Fibroblast of the conjunctiva (primary cell): ENCODE data around the gene CDC23.
A peak's percentile ranks its signal among the peaks of the same experiment; 100 is the strongest.
"Not testable (repeated sequence)": the region's sequence is repeated elsewhere in the genome, so short reads cannot be mapped to it uniquely, and the experiment has no call there.

Experiments
- DNase-seq: peaks from one replicate; pipeline ENCODE4 v3.0.0-alpha.2; 2010; ENCODE audit warnings: low read depth

Gene CDC23

GRCh38 chr5:138210985-138211384, 2.1 kb downstream of the CDC23 start:
- DNase-seq, result no peak

GRCh38 chr5:138193859-138194258, 19.3 kb downstream of the CDC23 start:
- DNase-seq, result not testable (repeated sequence)

- DNase-seq, result no peak
Measured at GRCh38 chr5:138192826-138193225, 20.3 kb downstream of the CDC23 start.

DNA sequence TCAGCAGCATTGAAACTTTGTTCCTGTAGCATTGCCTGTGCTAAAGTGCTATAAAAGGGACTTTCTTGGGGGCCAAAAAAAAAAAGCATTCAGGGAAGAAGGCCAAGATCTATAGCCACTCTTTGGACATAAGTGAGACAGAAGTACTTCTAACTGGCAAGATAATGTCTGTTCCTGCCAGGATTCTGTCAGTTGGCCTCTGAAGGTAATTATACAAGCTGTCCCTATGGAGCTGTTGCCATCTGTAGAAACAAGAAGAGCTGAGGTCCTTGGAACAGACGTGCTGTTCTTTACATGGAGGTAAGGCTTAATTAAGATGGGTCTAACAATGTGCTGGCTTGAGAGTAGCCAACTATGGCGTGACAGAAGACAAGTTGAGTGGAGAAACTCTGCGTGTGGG, 24.5 kb downstream of the CDC23 start:
- DNase-seq, result no peak

GRCh38 chr5:138186002-138186447, 27.1 kb downstream of the CDC23 start:
- DNase-seq, result no peak

GRCh38 chr5:138182808-138183207, 30.3 kb downstream of the CDC23 start:
- DNase-seq, result no peak

DNA sequence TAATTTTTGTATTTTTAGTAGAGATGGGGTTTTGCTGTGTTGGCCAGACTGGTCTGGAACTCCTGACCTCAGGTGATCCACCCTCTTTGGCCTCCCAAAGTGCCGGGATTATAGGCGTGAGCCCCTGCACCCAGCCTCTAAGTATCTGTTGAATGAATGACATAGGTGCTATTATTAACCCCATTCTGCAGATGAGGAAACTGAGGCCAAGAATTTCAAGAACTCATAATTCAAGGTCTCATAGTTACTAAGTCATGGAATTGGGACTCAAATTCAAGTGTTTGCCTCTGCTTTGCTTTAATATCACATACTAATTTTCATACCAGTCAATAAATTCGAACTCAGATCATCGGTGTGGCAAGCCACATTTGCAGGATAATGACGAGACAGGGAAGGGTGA, 32.3 kb downstream of the CDC23 start:
- no peak for DNase-seq

- peak; percentile 53 for DNase-seq
Measured at GRCh38 chr5:138180183-138180782, 32.8 kb downstream of the CDC23 start.

DNA sequence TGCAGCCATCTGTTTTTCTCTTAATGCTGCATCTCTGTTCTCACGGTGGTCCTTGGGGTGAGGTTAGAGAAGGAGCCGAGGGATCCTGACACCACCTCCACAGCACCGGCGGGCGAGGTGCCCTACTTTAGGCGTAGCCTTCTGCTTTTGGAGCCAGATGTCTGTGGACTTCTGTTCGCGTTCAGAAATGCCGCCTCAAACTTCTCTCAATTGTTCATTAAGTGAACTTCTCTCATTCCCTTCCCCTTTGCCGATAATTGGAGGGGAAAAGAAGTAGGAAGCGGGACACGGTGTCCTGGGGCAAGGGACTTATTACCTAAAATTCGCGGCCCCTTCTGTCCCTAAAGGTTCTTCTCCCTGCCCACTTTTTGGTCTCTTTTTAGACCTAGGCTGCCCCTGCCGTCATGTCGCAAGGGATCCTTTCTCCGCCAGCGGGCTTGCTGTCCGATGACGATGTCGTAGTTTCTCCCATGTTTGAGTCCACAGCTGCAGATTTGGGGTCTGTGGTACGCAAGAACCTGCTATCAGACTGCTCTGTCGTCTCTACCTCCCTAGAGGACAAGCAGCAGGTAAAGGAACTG, 33.8 kb downstream of the CDC23 start:
- DNase-seq, result no peak

GRCh38 chr5:138178516-138179276, 34.4 kb downstream of the CDC23 start, which contains the start of the genes BRD8 and KIF20A:
BRD8 (minus strand) TSS chr5:138178630; CDS start chr5:138178614, 16 bp downstream.
KIF20A (plus strand) TSS chr5:138179112; CDS start chr5:138179681, 569 bp downstream.
- peak; percentile 96 for DNase-seq

DNA sequence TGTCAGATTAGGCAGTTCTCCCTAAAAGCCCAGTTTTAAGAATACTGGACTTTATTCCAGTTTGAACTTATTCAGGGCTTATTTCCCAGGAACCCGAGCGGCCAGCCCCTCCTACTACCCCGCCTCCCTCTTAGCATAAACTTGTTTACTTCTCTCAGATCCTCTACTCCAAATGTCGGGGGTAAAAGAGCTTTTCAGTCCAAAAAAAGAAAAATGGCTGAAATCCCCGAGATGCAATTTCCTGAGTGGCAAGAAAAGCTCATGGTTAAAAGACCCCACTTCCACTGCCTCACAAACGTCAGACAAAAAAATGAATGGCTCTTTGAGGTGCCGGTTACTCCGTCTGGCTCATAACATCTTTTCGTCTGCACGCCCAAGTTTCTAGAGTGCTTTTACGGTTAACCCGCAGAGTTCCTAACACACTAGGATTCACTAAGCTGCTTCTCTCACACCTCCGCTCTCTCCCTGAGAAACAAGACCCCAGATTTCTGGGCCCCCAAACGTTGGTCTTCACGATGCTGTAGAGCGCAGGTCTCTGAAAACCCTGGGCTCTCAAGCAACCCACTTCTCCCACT, 35.1 kb downstream of the CDC23 start:
- DNase-seq, result peak; percentile 14

DNA sequence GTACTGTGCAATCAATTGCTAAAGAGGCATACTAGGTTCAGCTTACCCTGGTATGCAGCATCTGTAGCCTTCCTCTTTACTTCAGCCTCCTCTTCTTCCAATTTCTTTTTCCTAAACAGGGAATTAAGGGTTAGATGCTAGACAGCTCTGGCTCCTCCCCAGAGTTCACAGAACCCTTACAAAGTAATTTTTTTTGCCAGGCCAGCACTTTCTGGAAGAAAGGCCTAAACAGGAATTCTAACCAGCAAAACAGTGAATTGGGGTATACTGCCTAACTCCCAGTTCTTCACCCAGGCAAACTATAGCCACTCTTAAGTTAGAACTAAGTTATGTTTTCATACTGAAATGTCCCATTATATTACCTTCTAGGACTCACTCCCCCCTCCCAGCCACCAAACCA, 42.8 kb downstream of the CDC23 start:
- no peak for DNase-seq

GRCh38 chr5:138169124-138169523, 44.0 kb downstream of the CDC23 start:
- DNase-seq, result no peak

GRCh38 chr5:138163721-138164120, 49.4 kb downstream of the CDC23 start:
- no peak for DNase-seq

GRCh38 chr5:138160706-138161105, 52.4 kb downstream of the CDC23 start:
- no peak for DNase-seq

DNA sequence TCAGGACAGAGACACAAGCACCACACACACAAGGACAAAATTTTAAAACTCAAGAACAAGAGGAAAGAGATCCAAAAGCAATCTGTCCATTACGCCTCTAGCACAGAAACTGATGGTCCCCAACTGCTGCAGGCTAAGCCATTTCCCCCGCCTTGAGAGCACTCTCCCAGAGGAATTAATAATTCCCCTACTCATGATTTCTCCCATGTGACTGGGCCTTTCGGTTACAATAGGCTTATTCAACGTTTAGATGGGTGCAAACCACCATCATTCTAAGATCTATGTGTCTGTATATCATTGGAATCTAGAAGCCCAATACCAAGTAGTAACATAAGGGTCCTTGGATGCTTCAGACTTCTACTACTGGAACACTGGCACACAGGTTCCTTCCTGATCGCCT, 53.5 kb downstream of the CDC23 start:
- no peak for DNase-seq

DNA sequence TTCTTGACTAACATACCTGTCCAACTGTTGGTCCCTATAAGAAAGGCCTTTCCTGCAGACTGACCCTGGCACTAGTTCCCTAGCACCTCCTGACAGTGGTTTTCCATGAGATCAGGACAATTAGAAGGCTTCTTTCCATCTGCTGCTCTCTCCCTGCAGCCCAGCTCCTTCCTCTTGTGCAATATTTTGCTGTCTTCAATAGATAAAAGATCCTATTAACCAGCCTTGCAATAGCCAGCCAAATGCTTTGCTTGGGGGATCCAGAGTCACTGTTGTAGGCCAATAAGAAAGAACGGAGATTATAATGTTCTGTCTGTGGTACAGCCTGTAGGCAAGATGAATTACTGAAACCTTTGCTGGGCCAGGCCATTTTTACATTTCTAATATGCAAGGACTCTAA, 55.5 kb downstream of the CDC23 start:
- no peak for DNase-seq

- DNase-seq, result not testable (repeated sequence)
Measured at GRCh38 chr5:138155977-138156376, 57.1 kb downstream of the CDC23 start.

DNA sequence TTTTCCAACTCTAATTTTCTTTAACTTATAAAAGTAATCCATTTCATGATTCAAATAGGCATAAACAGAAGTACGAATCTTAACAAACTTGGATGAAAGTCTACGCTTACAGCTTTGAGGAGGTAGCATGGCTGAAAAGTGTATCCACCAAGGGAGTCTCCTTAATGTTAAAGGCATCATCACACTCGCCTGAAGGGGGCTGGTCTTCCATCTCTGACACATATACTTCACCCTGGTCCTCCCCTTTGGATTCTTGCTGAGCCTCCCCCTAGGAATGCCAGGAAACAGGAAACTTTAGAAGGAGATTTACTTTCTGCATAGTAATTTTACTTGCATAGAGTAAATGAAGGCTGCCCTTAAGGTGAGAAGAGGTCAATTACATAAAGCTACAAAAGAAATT, 63.6 kb downstream of the CDC23 start:
- DNase-seq, result no peak

DNA sequence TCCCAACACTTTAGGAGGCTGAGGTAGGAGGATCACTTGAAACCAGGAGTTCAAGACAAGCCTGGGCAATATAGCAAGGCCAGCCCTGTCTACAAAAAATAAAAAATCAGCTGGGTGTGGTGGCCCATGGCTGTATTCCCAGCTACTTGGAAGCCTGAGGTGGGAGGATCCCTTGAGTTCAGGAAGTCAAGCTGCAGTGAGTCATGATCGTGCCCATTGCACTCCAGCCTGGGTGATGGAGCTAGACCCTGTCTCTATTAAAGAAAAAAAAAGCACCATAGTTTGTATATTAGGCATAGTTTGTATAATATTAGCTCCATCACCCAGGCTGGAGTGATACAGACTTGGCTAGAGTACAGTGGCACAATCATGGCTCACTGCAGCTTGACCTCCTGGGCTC, 64.3 kb downstream of the CDC23 start:
- DNase-seq, result peak; percentile 85

- not testable (repeated sequence) for DNase-seq
Measured at GRCh38 chr5:138143578-138143977, 69.5 kb downstream of the CDC23 start.

GRCh38 chr5:138141734-138142133, 71.4 kb downstream of the CDC23 start:
- no peak for DNase-seq

DNA sequence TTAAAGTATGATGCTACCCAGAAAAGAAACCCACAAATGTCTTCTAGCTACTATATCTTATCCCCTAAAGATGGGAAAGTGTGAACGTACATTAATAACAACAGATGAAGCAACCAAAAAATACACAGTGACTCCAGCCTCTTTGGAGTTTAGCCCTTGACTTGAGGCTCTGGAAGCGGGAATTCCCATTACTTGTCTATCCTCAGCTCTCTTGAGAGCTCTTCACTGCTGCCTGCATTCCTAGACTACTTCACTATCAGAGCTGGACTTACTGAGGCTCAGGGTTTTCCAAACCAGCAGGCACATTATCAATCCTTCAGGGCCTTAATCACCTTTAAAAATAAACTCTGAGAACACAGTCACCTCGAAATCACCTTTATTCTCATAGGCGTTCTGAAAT, 72.9 kb downstream of the CDC23 start:
- DNase-seq, result no peak
